Fibroblast of skin of right biceps (primary cell): Measurements from ENCODE around the gene CAMK2D.
"Not testable (repeated sequence)": the region's sequence is repeated elsewhere in the genome, so short reads cannot be mapped to it uniquely, and the experiment has no call there.

Experiments
- DNase-seq: peaks from one replicate; pipeline ENCODE4 v3.0.0-alpha.2; 2013

The CAMK2D gene

DNA sequence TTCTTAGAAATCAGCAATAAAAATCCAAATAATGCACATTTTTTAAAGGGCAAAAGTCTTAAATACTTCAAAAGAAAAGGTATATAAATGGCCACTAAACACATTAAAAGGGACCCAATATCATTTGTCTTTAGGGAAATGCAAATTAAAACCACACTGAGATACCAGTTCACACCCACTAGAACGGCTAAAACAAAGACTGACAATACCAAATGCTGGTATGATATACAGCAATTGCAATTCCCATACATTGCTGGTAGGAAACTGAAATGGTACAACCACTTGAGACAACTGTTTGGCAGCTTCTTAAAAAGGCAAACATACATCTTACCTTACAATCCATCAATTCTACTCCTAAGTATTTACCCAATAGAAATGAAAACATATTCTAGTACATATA lies 33.7 kb downstream of the CAMK2D start:
- no peak for DNase-seq

GRCh38 chr4:113725963-113726362 lies 35.6 kb downstream of the CAMK2D start:
- no peak for DNase-seq

DNA sequence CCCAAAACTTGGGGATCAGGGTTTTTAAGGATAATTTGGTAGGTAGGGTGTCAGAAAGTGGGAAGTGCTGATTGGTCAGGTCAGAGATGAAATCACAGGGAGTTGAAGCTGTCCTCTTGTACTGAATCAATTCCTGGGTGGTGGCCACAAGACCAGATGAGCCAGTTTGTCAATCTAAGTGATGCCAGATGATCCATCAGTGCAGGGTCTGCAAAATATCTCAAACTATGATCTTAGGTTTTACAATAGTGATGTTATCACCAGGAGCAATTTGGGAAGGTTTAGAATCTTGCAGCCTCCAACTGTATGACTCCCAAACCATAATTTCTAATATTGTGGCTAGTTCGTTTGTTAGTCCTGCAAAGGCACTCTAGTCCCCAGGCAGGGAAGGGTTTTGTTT lies 43.3 kb downstream of the CAMK2D start:
- no peak for DNase-seq

DNA sequence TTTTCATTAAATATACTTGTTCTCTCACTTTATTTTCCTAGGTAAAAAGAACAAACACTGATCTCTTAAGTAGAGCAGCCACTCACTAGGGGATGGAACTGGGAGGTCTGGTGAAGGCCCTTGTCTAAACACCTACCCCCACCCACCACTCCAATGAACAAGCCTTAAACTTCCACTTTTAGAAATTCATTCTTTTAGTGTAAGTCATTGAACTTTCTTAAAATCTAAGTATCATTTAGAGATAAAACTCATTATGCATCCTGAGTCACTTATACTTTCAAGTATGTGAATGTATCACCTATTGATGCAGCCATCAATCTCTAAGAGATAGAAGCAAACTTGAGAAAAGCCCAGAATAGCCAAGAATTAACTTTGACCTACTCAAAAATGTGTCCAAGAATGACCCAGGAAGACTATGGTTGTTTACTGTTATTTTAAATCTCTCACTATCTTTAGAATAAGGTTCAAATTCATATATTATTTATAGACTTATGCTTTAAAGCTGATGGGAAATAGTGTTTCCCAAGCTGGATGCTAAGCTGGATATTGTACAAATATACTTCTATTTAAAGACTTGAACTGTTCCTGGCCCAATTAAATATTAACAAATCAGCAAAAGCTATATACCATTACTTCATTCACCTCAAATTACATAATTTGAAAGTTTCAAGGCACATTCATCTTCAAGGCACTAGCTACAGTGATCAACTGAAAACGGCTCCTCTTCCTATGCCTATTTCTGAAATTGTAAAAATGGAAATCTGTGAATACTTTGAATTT lies 49.5 kb downstream of the CAMK2D start:
- DNase-seq: peak; percentile 39

GRCh38 chr4:113708250-113708649 lies 53.3 kb downstream of the CAMK2D start:
- no peak for DNase-seq

DNA sequence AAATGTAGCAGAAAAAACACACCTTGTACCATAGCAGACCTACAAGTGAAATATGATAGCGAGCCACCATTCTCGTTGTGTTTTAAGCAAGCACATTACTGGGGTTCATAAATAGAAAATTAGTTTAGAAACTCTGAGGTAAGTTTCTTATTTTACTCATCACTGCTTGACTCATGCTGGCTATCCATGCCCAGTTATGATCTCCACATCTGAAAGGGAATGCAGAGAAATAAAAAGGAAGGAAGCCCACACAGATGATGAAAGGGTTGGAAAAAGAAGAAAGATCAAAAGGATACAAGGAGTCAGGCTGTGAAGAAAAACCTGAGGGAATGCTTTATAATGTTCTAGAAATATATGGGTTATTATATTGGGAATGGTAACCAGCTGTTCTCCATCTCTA lies 54.5 kb downstream of the CAMK2D start:
- peak; percentile 63 for DNase-seq

DNA sequence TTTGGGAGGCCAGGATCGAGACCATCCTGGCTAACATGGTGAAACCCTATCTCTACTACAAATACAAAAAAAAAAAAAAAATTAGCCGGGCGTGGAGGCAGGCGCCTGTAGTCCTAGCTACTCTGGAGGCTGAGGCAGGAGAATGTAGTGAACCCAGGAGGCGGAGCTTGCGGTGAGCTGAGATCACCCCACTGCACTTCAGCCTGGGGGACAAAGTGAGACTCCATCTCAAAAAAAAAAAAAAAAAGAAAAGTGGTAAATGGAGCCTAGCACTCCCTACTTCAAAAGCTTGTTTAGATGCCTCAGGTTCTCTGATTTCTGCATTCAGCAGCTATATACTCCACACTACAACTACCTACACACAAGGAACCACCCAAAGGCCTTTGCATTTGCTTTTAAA lies 56.4 kb downstream of the CAMK2D start:
- DNase-seq: not testable (repeated sequence)

- DNase-seq: peak; percentile 57
Observed at GRCh38 chr4:113702596-113702995, 58.9 kb downstream of the CAMK2D start.

- DNase-seq: peak; percentile 13
Observed at GRCh38 chr4:113701169-113701568, 60.4 kb downstream of the CAMK2D start.

DNA sequence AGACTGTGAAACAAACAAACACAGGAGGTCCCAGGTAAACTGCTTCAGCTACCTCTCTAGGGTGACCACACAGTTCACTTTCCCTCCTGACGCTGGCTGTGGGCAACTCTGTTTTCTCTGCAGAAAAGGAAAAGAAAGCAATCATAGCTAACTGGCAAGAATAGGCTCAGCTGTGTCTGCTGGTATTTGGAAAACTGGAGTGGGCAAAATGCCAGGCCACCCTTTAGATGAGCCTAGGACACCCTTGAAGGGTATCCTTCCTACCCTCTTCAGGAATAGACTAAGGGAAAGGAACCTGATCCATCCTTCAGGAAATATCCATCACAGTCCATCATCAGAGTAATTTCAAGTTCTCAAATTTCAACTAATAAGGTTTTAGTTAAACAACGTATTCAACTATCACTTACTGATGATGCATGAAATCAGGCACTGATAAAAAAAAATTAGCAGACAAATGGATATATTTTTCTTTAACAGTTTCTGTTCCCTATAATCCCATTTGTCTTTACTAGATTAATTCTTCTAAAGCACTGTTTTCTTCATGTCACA lies 60.9 kb downstream of the CAMK2D start:
- DNase-seq: peak; percentile 11

DNA sequence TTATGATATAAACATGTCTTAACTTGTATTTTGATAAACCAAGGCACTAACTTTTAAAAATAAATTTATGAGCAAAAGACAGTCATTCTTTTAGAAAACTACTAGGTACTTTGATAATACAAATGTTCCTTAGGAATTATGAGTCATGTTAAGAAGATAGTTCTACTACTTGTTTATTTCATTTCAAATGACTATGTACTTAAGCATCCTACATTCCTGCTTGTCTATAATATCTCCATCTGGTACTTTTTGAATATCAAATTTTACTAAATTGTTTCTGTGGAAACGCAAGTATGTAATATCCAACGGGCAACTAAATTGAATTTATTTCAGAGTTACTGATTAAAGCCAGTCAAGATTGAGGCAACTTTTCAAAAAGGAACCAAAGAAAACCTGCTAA lies 61.8 kb downstream of the CAMK2D start:
- DNase-seq: peak; percentile 52

DNA sequence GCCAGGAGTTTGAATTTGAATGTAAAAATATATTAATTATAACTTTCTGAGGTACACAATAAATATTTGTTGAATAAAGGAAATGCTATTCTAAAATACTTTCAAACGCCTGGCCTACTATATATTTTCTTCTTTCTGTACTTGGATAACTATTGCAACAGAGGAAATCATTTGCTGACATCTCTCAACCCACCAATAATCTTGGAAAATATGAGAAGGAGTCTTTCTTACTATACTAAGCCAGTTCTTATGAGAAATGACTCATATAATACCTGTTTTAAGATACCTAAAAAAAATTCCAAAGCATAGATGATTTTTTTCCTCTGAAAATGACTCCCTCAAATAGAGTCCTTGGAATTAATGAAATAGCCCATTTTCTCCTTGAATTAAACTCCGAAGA lies 64.1 kb downstream of the CAMK2D start:
- DNase-seq: no peak

- DNase-seq: no peak
Observed at GRCh38 chr4:113695328-113696169, 66.0 kb downstream of the CAMK2D start.

DNA sequence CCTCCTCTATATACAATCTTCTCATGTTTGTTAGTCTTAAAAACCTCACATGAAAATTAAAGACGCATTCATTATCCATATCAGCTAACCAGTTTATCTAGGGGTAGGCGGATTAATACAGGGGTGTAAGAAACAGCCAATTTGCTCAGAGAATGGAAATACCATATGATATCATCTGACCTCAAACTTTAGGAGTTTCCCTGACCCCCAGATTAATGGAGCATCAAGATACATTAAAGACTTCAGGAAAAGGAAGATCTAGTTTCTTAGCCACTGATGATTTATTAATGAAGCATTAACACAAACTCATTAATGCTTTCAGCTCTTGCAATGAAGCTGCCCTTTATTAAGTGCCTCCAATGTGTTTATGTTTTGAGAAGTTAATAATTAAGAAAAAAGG lies 67.5 kb downstream of the CAMK2D start:
- DNase-seq: no peak

- no peak for DNase-seq
Observed at GRCh38 chr4:113692809-113693411, 68.6 kb downstream of the CAMK2D start.

- no peak for DNase-seq
Observed at GRCh38 chr4:113691676-113692075, 69.9 kb downstream of the CAMK2D start.

GRCh38 chr4:113689394-113689793 lies 72.1 kb downstream of the CAMK2D start:
- no peak for DNase-seq

GRCh38 chr4:113687067-113687718 lies 74.3 kb downstream of the CAMK2D start:
- peak; percentile 80 for DNase-seq

DNA sequence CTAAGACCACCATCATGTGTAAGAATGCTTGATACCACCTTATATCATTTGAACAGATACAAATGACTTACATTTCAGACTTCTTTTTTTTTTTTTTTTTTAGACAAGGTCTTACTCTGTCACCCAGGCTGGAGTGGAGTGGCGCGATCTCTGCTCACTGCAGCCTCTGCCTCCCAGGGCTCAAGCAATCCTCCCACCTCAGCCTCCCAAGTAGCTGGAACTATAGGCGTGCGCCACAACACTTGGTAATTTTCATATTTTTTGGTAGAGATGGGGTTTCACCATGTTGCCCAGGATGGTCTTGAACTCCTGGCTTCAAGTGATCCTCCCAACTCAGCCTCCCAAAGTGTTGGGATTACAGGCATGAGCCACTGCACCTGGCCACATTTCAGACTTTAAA lies 76.4 kb downstream of the CAMK2D start:
- not testable (repeated sequence) for DNase-seq

- peak; percentile 82 for DNase-seq
Observed at GRCh38 chr4:113684534-113685091, 76.9 kb downstream of the CAMK2D start.

- DNase-seq: peak; percentile 78
Observed at GRCh38 chr4:113682730-113683537, 78.6 kb downstream of the CAMK2D start.

DNA sequence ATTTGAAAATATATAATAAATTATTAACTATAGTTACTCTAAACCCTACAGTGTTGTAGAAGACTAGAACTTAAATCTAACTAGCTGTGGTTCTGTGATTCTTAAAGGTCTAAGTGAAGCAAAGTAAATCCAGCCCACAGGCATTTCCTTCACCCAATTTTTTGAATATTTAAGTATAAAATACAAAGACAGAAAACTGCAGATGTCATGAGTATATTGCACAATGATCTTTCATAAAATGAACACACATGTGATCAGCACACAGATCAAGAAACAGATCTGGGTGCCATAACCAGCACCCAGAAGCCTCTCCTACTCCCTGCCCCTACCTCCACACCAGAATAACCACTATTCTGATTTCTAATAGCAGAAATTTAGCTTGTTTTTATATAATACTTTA lies 82.9 kb downstream of the CAMK2D start:
- DNase-seq: peak; percentile 64
